Adrenal gland (tissue), 5 donors: ENCODE data around the gene IPO11.

ENCODE experiments used
- CTCF ChIP-seq, 6 experiments: fragments of 450-650 bp in 4 of 6; fragments of 200-600 bp in 2 of 6; sonication (generic) in 1 of 6; IDR thresholded peaks; 1 replicate in 5 of 6; 2 replicates in 1 of 6; pipeline versions ENCODE4 v1.5.1 to v1.8.0; 2016 to 2021; ENCODE audit warnings: antibody characterized with exemption in 6 of 6, mild to moderate bottlenecking in 2 of 6, moderate library complexity in 1 of 6
- POLR2A ChIP-seq, 2 donors: fragments of 450-650 bp; IDR thresholded peaks; one replicate each; pipeline ENCODE4 v1.6.1; 2017; ENCODE audit warnings: antibody characterized with exemption in 2 of 2, mild to moderate bottlenecking in 2 of 2, moderate library complexity in 1 of 2
- donor health status: DM: no; HTN: no; CAD: no.

DNA sequence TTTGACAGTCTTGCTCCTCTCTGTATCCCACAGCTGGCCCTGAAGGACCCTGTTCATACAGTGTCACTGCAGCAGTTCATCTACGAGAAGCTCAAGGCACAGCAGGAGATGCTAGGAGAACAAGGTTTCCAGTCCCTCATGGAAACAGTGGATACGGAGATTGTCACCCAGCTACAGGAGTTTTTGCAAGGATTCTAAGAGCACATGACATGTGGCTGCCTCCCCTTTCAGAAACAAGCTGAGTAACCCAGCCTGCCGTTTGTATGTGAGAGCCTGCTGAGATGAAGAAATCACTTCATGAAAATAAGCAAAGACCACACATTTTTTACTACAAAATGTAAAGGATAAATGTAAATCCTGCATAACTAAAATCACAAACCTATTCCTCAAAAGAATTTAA, 214.6 kb downstream of the IPO11 start:
- TF ChIP-seq CTCF (IDR thresholded peaks at IDR 0.05): no peak
- TF ChIP-seq POLR2A (IDR thresholded peaks at IDR 0.05): no peak
